A673 (cell line): ENCODE measurements around the gene AFAP1.

Experiments
- CTCF ChIP-seq: fragments of 300-800, 200-600 bp; sonication (generic); conservative IDR thresholded peaks from 2 replicates; pipeline ENCODE4 v1.5.1; 2017; ENCODE audit warnings: low read depth, mild to moderate bottlenecking, antibody characterized with exemption, low read length, moderate library complexity, mixed read lengths
- EZH2 ChIP-seq: fragments of 200-600 bp; sonication (generic); IDR thresholded peaks from 2 replicates; pipeline ENCODE4 v1.6.1; 2017; ENCODE audit warnings: borderline replicate concordance, low read depth, mild to moderate bottlenecking, mixed read lengths, antibody characterized with exemption, low read length; ENCODE audit not compliant: poor library complexity, severe bottlenecking

- TF ChIP-seq CTCF (peak; percentile 91), EZH2 (no peak)
Observed at GRCh38 chr4:7719354-7720174, 220.1 kb downstream of the AFAP1 start.
